Measurements from ENCODE around the gene SELPLG.
"Not testable (repeated sequence)": the region's sequence is repeated elsewhere in the genome, so short reads cannot be mapped to it uniquely, and the experiment has no call there.

SELPLG gene

GRCh38 chr12:108618953-108619274, 14.8 kb downstream of the SELPLG start:
- not testable (repeated sequence) for DNase-seq (ENCODE audit: low read depth)

DNA sequence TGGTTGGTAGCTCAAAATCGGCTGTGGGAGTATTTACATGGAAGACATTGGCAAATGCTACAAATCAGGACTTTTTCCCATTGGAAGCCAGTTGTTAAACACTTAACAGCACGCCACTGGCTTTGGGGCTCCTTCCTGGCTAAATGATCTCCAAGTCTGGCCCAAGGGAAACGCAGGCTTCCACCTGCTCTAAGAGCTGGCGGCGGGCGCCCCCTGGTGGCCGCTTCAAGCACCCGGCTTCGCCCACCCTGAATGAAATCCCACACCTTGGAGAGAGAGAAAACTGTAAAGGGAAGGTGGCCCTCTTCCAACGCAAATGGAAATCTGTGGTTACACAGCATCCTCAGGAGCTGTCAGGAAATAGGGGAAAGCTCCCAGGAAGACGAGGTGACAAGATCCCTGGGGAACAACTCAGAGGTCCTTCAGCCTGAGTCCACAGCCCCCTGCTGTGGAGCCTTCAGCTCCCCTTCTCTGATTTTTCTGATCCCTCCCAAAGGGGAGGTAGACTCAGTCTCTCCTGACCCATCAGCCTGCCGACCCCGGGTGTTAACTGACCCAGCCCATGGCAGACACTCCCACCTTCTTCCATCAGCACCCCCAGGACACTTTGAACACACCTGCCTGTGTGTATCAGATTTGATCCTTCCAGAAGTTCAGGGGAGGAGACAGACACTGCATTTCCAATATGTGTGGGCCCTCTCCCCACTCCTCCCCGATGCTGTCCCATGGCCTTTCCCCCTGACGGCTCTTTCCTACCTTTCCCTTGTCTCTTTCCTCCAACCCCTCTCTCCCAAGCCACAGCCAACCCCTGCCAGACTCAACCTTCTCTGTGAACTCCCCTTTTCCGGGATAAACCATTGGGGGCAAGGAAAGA, 15.4 kb downstream of the SELPLG start:
- peak; percentile 57 for DNase-seq (ENCODE audit: low read depth)

GRCh38 chr12:108616941-108617858, 16.5 kb downstream of the SELPLG start:
- peak; percentile 47 for DNase-seq (ENCODE audit: low read depth)

GRCh38 chr12:108616359-108616758, 17.3 kb downstream of the SELPLG start:
- no peak for DNase-seq (ENCODE audit: low read depth)

GRCh38 chr12:108615918-108616317, 17.8 kb downstream of the SELPLG start:
- no peak for DNase-seq (ENCODE audit: low read depth)

GRCh38 chr12:108614639-108615038, 19.1 kb downstream of the SELPLG start:
- no peak for DNase-seq (ENCODE audit: low read depth)

- no peak for DNase-seq (ENCODE audit: low read depth)
These were observed 19.7 kb downstream of the SELPLG start for GRCh38 chr12:108614041-108614440.

DNA sequence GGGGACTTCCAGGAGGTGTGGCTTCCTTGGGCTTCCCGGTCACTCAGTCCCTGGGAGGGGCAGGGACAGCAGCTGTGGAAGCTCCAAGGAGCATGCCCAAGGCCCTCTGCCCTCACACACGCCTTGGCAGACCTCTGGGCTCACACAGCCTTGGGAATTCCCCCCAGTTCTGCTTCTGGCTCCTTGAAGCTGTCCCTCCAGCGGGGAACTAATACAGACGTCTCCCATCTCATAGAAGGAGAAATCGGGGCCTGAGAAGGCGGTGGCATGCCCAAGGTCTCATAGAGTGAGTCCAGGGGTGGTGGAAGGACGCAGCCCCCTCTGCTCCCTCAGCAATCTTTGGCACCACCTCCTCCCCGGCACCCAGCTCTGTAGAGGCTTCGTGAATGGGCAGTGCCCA, 20.1 kb downstream of the SELPLG start:
- DNase-seq (ENCODE audit: low read depth), result no peak

- DNase-seq (ENCODE audit: low read depth), result no peak
These were observed 20.9 kb downstream of the SELPLG start for GRCh38 chr12:108612788-108613282.

DNA sequence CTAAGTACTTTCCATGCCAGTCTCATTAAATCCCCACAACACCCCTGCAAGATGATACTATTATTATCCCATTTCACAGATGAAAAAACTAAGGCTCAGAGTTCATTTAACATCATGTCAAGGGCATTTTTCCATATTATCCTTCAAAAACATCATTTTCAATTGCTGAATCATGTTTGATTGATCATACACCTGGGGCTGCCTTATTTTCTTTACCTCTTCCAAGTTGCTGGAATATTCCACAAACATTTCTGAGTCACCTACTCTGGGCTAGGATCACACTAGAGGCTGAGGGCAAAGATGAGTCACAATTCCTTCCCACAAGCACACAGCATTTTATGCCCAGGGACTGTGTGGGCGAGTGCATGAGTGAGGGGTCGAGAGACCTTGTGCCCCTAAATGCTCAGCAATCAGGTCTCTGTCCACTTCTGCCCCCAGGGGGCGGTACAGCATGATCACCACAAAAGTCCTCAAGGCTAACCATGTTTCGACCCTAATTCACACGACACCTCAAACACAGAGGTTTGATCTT, 21.7 kb downstream of the SELPLG start:
- no peak for DNase-seq (ENCODE audit: low read depth)

DNA sequence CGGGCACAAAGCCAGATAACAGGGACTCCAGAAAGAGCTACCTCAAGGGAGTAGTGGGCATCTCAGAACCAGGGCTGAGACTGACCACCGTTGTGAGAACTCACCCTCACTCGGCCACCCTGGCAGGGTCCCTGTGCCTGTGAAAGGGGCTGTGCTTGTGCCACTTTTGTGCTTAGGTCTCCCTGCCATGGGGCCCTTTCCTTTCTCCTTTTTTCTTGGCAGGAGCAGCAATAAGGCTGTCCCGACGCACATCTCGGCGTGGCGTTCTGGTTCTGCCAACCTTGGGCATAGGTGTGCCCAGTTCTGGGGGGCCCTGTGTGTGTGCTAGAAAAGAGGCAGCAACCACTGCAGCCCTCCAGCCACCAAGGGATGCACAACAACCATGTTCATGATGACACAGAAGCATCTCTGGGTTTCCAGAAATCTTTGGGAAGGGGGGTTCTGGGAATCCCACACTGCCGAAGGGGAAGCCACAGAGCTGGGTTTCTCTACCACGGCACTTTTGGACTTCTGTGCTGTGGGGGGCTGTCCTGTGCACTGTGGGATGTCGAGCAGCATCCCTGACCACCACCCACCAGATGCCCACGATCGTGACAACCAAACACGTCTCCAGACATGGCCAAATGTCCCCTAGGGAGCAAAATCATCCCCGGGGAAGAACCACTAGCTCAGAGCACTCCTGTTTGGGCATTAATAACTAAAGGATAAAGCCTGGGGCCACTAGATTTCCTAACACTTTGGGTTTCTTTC, 22.7 kb downstream of the SELPLG start:
- no peak for DNase-seq (ENCODE audit: low read depth)

DNA sequence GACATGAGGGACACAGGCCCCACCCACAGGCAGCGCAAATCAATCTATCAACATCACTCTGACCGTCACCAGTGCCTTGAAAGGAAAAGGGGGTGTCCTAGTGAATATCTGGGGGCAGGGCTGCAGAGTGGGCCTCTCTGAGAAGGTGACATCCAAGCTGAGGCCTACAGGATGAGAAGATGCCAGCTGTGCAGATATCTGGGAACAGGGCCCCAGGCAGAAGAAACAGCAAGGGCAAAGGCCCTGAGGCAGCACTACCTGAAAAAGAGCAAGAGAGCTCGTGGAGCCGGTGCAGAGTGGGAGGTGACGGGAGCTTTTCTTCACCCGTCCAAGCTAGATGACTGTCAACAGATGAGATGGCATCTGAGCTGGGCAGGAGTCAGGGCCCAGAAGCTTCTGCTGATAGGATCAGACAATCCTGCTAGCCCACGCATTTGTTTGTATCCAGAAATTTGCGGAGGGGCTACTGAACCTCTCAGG, 23.3 kb downstream of the SELPLG start:
- no peak for DNase-seq (ENCODE audit: low read depth)

- DNase-seq (ENCODE audit: low read depth), result no peak
These were observed 24.0 kb downstream of the SELPLG start for GRCh38 chr12:108609537-108610335.

- DNase-seq (ENCODE audit: low read depth), result no peak
These were observed 25.1 kb downstream of the SELPLG start for GRCh38 chr12:108608616-108609015.

GRCh38 chr12:108607981-108608600, 25.6 kb downstream of the SELPLG start:
- no peak for DNase-seq (ENCODE audit: low read depth)

GRCh38 chr12:108606492-108606891, 27.2 kb downstream of the SELPLG start:
- no peak for DNase-seq (ENCODE audit: low read depth)

GRCh38 chr12:108605690-108606406, 27.8 kb downstream of the SELPLG start:
- no peak for DNase-seq (ENCODE audit: low read depth)

- no peak for DNase-seq (ENCODE audit: low read depth)
These were observed 28.5 kb downstream of the SELPLG start for GRCh38 chr12:108605000-108605689.
